ENCODE results near the gene RORB. TPM values are rescaled to one million over a fixed set of nuclear protein-coding genes. Genes with fewer than 3 reads are reported as not detected.

RORB gene
- total RNA-seq, 1 donor from 2014 or later = 2.1 TPM

GRCh38 chr9:74497748-74498620, 849 bp downstream of the RORB start:
- H3K4me3 ChIP-seq = peak overlapping the region; percentile 63
- ATAC-seq = peak; percentile 41
- H3K4me1 ChIP-seq = peaks cover 18% of the 10 kb centered on the region
- intact Hi-C loops (cut with DNase I) = no loop called here
- TF ChIP-seq CTCF (IDR thresholded peaks at IDR 0.05) = no peak
- H3K9me3 ChIP-seq = no peaks in the 10 kb centered on the region
- H3K27ac ChIP-seq = no peak overlapping the region
- H3K36me3 ChIP-seq = no peaks in the 10 kb centered on the region
- peak; percentile 70 for DNase-seq
- peaks cover 44% of the 10 kb centered on the region for H3K27me3 ChIP-seq

GRCh38 chr9:74498621-74499095, 1.5 kb downstream of the RORB start:
- Histone ChIP-seq H3K4me1 (peaks cover 18% of the 10 kb centered on the region), H3K4me3 (peak overlapping the region; percentile 63), H3K36me3 (no peaks in the 10 kb centered on the region), H3K27ac (no peak overlapping the region), H3K27me3 (peaks cover 40% of the 10 kb centered on the region), H3K9me3 (no peaks in the 10 kb centered on the region)
- TF ChIP-seq CTCF (IDR thresholded peaks at IDR 0.05) = no peak
- DNase-seq (peak; percentile 48), ATAC-seq (no peak)
- intact Hi-C loops (cut with DNase I) = no loop called here

DNA sequence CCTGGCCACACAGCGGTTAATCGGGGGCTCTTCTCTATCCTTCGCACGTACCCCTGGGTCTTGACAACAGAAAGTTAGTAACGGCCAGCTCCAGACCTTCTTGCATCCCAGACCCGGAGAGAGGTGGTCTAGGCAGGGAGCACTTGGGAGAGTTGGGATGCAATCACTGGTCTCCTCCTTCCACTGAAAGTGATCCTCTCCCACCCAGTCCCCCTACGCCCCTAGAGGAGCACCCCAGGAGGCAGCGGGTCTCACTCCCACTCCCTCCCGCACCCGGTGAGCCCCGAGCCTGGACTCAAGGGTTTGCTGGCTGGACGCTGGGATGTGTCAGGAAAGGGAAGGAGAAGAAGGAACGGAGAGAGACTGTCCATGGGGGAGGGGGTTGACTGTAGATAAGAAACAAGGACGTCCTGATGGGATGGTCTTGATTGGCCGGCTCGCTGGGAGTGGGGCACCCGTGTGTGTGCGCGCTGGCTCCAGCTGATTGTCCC, 2.0 kb downstream of the RORB start:
- ATAC-seq (no peak), DNase-seq (no peak)
- no peaks in the 10 kb centered on the region for H3K9me3 ChIP-seq
- H3K27me3 ChIP-seq = peaks cover 40% of the 10 kb centered on the region
- H3K36me3 ChIP-seq = no peaks in the 10 kb centered on the region
- intact Hi-C loops (cut with DNase I) = no loop called here
- H3K27ac ChIP-seq = no peak overlapping the region
- H3K4me3 ChIP-seq = peak overlapping the region; percentile 63
- no peak for TF ChIP-seq CTCF (IDR thresholded peaks at IDR 0.05)
- peaks cover 18% of the 10 kb centered on the region for H3K4me1 ChIP-seq

- no peak for TF ChIP-seq CTCF (IDR thresholded peaks at IDR 0.05)
- H3K27me3 ChIP-seq = peaks cover 40% of the 10 kb centered on the region
- H3K36me3 ChIP-seq = no peaks in the 10 kb centered on the region
- intact Hi-C loops (cut with DNase I) = no loop called here
- peaks cover 18% of the 10 kb centered on the region for H3K4me1 ChIP-seq
- H3K9me3 ChIP-seq = no peaks in the 10 kb centered on the region
- H3K27ac ChIP-seq = no peak overlapping the region
- ATAC-seq (no peak), DNase-seq (no peak)
- H3K4me3 ChIP-seq = peak overlapping the region; percentile 63
Observed at GRCh38 chr9:74499770-74500583, 2.8 kb downstream of the RORB start.

GRCh38 chr9:74500584-74500924, 3.4 kb downstream of the RORB start:
- ATAC-seq = no peak
- H3K27me3 ChIP-seq = peaks cover 40% of the 10 kb centered on the region

More at GRCh38 chr9:74500584-74500924, 3.4 kb downstream of the RORB start:
- no peak for TF ChIP-seq CTCF (IDR thresholded peaks at IDR 0.05)
- intact Hi-C loops (cut with DNase I) = no loop called here
- H3K4me1 ChIP-seq = peaks cover 18% of the 10 kb centered on the region
- H3K27ac ChIP-seq = no peak overlapping the region
- no peak overlapping the region for H3K4me3 ChIP-seq
- H3K9me3 ChIP-seq = no peaks in the 10 kb centered on the region
- no peak for DNase-seq
- H3K36me3 ChIP-seq = no peaks in the 10 kb centered on the region

All from upper lobe of right lung (tissue), 1 donor.